ENCODE measurements around the gene RPTOR.

DNA sequence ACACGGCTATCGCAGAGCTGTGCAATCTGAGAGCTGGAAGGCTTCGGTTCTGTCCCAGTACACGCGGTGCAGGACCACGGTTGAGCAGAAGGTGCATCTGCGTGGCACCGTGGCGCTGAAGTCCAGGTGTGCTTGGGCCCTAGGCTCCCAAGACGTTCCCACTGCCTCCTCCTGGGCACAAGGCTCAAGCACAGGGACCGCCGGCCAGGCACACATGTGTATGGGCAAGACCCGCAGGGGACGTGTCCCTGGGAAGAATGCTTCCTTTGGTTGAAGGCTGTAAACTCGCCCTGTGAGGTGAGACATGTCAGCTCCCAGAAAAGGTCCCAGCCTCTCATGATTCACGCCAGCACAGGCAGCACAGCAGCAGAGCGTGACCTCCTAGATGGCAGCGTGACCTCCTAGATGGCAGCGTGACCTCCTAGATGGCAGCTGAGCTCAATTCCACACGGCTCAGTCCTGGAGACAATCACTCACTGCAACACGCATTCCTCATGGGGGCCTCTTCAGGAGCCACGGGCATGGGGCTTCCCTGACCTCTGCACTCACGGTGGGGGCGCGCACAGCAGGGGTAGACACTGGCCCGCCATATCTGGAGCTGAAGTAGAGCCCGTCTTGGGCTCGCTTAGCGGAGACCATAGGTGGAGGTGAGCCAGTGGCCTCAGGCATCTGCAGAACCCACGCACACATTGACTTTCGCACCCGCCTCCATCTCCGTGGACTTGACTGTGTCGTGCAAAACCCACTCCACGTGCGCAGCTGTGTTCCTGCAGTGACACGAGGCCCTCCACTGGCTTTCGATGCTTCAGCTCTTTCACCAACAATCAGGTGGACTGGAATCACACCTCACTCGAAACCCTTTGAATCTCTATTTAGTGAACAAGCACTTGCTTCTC lies 362.0 kb downstream of the RPTOR start:
- no peak for TF ChIP-seq TAF1 (IDR thresholded peaks at IDR 0.05; ENCODE audit: low read depth)
- TF ChIP-seq, protein P1, sequence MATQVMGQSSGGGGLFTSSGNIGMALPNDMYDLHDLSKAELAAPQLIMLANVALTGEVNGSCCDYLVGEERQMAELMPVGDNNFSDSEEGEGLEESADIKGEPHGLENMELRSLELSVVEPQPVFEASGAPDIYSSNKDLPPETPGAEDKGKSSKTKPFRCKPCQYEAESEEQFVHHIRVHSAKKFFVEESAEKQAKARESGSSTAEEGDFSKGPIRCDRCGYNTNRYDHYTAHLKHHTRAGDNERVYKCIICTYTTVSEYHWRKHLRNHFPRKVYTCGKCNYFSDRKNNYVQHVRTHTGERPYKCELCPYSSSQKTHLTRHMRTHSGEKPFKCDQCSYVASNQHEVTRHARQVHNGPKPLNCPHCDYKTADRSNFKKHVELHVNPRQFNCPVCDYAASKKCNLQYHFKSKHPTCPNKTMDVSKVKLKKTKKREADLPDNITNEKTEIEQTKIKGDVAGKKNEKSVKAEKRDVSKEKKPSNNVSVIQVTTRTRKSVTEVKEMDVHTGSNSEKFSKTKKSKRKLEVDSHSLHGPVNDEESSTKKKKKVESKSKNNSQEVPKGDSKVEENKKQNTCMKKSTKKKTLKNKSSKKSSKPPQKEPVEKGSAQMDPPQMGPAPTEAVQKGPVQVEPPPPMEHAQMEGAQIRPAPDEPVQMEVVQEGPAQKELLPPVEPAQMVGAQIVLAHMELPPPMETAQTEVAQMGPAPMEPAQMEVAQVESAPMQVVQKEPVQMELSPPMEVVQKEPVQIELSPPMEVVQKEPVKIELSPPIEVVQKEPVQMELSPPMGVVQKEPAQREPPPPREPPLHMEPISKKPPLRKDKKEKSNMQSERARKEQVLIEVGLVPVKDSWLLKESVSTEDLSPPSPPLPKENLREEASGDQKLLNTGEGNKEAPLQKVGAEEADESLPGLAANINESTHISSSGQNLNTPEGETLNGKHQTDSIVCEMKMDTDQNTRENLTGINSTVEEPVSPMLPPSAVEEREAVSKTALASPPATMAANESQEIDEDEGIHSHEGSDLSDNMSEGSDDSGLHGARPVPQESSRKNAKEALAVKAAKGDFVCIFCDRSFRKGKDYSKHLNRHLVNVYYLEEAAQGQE (IDR thresholded peaks at IDR 0.05; ENCODE audit: borderline replicate concordance) = no peak
- TF ChIP-seq POLR2AphosphoS5 (IDR thresholded peaks at IDR 0.05) = no peak
